Stimulated activated CD4-positive, alpha-beta T cell treated with anti-CD3 and anti-CD28 coated beads, Interleukin-4, amount 100 ng/mL, for 24 hours (primary cell): ENCODE results near the gene UGT1A6.

Experiments used
- DNase-seq: peaks from one replicate; pipeline ENCODE4 v3.0.0-alpha.2; 2020

Gene UGT1A6

GRCh38 chr2:233803292-233803911, 110.7 kb downstream of the UGT1A6 start:
- DNase-seq: no peak

GRCh38 chr2:233803994-233804393, 111.3 kb downstream of the UGT1A6 start:
- no peak for DNase-seq

GRCh38 chr2:233807215-233807865, 114.7 kb downstream of the UGT1A6 start:
- no peak for DNase-seq

- DNase-seq: no peak
Observed at GRCh38 chr2:233807966-233808935, 115.6 kb downstream of the UGT1A6 start.

GRCh38 chr2:233810385-233810784, 117.7 kb downstream of the UGT1A6 start:
- DNase-seq: no peak

- DNase-seq: no peak
Observed at GRCh38 chr2:233811087-233811486, 118.4 kb downstream of the UGT1A6 start.

- no peak for DNase-seq
Observed at GRCh38 chr2:233811732-233812131, 119.0 kb downstream of the UGT1A6 start.

- no peak for DNase-seq
Observed at GRCh38 chr2:233813236-233814055, 120.8 kb downstream of the UGT1A6 start.

GRCh38 chr2:233814056-233814835, 121.6 kb downstream of the UGT1A6 start:
- no peak for DNase-seq

GRCh38 chr2:233815861-233816260, 123.2 kb downstream of the UGT1A6 start:
- no peak for DNase-seq

GRCh38 chr2:233816334-233816733, 123.6 kb downstream of the UGT1A6 start:
- no peak for DNase-seq

- DNase-seq: no peak
Observed at GRCh38 chr2:233816771-233817170, 124.1 kb downstream of the UGT1A6 start.

GRCh38 chr2:233817361-233817911, 124.7 kb downstream of the UGT1A6 start:
- DNase-seq: no peak

- DNase-seq: no peak
Observed at GRCh38 chr2:233817995-233818638, 125.4 kb downstream of the UGT1A6 start.

- no peak for DNase-seq
Observed at GRCh38 chr2:233818639-233819621, 126.2 kb downstream of the UGT1A6 start.

- DNase-seq: no peak
Observed at GRCh38 chr2:233819884-233820773, 127.4 kb downstream of the UGT1A6 start.

GRCh38 chr2:233820774-233821105, 128.1 kb downstream of the UGT1A6 start:
- DNase-seq: no peak

- no peak for DNase-seq
Observed at GRCh38 chr2:233821196-233821595, 128.5 kb downstream of the UGT1A6 start.

GRCh38 chr2:233821709-233822100, 129.0 kb downstream of the UGT1A6 start:
- DNase-seq: no peak
